Sigmoid colon (tissue), 7 donors: ENCODE data around the gene PARD3. TPM values are rescaled to one million over a fixed set of nuclear protein-coding genes. Genes with fewer than 3 reads are reported as not detected.

Experiments
- DNase-seq: peaks from one replicate; pipeline ENCODE4 v3.0.0-alpha.2; 2019
- H3K27ac ChIP-seq, 4 donors: fragments of 200-600 bp; sonication (generic); one replicate each; pipeline ENCODE4 v1.5.1; 2016 to 2019; ENCODE audit warnings: mild to moderate bottlenecking in 1 of 4
- H3K27me3 ChIP-seq, 3 donors: fragments of 200-600 bp; sonication (generic); one replicate each; pipeline ENCODE4 v1.5.1; 2019; ENCODE audit warnings: mild to moderate bottlenecking in 1 of 3
- H3K36me3 ChIP-seq, 4 donors: fragments of 200-600 bp; sonication (generic); one replicate each; pipeline ENCODE4 v1.5.1; 2016 to 2019
- H3K4me1 ChIP-seq, 4 donors: fragments of 200-600 bp; sonication (generic); one replicate each; pipeline ENCODE4 v1.5.1; 2017 to 2019
- H3K4me3 ChIP-seq, 4 donors: fragments of 200-600 bp; sonication (generic); one replicate each; pipeline ENCODE4 v1.5.1; 2017 to 2019; ENCODE audit warnings: mild to moderate bottlenecking in 2 of 4, moderate library complexity in 1 of 4
- H3K9me3 ChIP-seq, 4 donors: fragments of 200-600 bp in 3 of 4; sonication (generic) in 3 of 4; one replicate each; pipeline versions ENCODE4 v1.5.1 to v1.6.1; 2013 to 2019
- EP300 ChIP-seq, 4 donors: sonication (generic); formaldehyde crosslinking; IDR thresholded peaks; one replicate each; pipeline ENCODE4 v1.6.1; 2017; ENCODE audit warnings: antibody characterized with exemption in 4 of 4
- POLR2A ChIP-seq, 2 donors: fragments of 450-650 bp; IDR thresholded peaks; one replicate each; pipeline ENCODE4 v1.6.1; 2016; ENCODE audit warnings: antibody characterized with exemption in 2 of 2, mild to moderate bottlenecking in 2 of 2, moderate library complexity in 2 of 2
- POLR2AphosphoS5 ChIP-seq, 4 donors: sonication (generic); formaldehyde crosslinking; IDR thresholded peaks; one replicate each; pipeline ENCODE4 v1.6.1; 2017; ENCODE audit warnings: antibody characterized with exemption in 4 of 4
- WGBS, 2 donors: extraction: QIAGEN DNeasy Blood & Tissue Kit; methylation state at CpG; one replicate each; pipeline ENCODE4 v1.1.7; 2013; 5-methylcytosine and 5-hydroxymethylcytosine counted together
- intact Hi-C: fragments of 100-400 bp; cut with DNase I; formaldehyde crosslinking; loops from one replicate; pipeline ENCODE4 v1.15.1; 2023
- polyA plus RNA-seq, 3 donors: library from polyadenylated mRNA; stranded (reverse); fragments of 200-250 nt; gene quantifications; one replicate each; pipeline ENCODE4 v1.2.3, GENCODE V29; 2013
- total RNA-seq, 4 donors: library from RNA; depleted of rRNA; stranded (reverse); fragments of >200 nt; gene quantifications; one replicate each; pipeline ENCODE4 v1.1.0, GENCODE V29; 2016
- TF ChIP-seq, protein P1 (sequence below), 4 experiments: fragments of 450-650 bp in 3 of 4; fragments of 200-600 bp in 1 of 4; IDR thresholded peaks; one replicate each; pipeline ENCODE4 v1.5.1; 2016 to 2019; ENCODE audit warnings: antibody characterized with exemption in 4 of 4, mild to moderate bottlenecking in 3 of 4, moderate library complexity in 2 of 4
- donor health status: healthy with polysubstance abuse.
- donor health status: Bipolar disorder and iron deficiency.
- donor health status: healthy.

Gene PARD3
- total and polyA plus RNA-seq, 7 donors = 17.5 to 96.4 (median 75.9) TPM

DNA sequence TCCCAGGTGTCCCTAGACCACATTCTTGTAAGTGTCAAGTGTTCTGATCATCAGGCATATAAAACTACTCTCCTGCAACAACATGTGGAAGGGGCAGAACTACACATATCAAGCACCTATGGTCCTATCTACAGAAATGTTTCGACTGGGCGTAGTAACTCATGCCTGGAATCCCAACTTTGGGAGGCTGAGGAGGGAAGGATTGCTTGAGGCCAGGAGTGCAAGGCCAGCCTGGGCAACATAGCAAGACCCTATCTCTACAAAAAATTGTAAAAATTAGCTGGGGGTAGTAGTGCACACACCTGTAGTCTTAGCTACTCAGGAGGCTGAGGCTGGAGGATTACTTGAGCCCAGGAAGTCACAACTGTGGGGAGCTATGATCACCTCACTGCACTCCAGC, 244.2 kb downstream of the PARD3 start:
- intact Hi-C loops = no loop called here
- 98% methylated on average over 2 of the region's 2 CpGs for WGBS, 2 donors

DNA sequence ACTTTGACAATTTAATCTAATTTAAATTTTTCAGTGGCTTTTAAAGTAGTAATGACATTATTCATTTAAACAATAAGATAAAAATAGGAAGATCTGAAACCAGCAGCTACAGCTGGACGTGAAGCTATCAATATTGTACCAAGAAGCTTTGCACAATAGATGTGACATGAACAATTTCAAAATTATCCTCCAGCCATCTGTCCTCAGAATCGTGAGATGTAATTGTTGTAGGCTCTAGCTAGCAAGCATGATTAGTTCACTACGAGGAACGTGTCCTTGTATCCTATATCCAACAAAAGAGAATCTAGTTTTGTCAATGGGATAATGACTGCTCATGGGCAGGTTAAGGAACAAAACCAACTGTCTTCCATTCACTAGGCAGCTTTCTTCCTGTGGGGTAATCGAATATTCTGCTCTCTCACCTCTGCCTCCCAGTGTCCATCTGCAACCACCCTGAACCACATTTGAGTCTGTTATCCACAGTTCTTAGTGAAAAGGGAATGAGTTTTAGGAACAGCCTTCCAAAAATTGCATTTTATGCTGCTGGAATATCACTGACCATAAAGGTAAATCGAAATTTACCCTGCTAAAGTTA, 247.3 kb downstream of the PARD3 start:
- H3K4me3 ChIP-seq = no peak overlapping the region
- no peaks in the 10 kb centered on the region for H3K9me3 ChIP-seq
- H3K36me3 ChIP-seq = no peaks in the 10 kb centered on the region
- 85 to 88% methylated on average over 6 of the region's 6 CpGs for WGBS, 2 donors
- DNase-seq = no peak
- TF ChIP-seq EP300 (IDR thresholded peaks at IDR 0.05) (no peak), POLR2A (IDR thresholded peaks at IDR 0.05) (no peak)
- TF ChIP-seq, protein P1, sequence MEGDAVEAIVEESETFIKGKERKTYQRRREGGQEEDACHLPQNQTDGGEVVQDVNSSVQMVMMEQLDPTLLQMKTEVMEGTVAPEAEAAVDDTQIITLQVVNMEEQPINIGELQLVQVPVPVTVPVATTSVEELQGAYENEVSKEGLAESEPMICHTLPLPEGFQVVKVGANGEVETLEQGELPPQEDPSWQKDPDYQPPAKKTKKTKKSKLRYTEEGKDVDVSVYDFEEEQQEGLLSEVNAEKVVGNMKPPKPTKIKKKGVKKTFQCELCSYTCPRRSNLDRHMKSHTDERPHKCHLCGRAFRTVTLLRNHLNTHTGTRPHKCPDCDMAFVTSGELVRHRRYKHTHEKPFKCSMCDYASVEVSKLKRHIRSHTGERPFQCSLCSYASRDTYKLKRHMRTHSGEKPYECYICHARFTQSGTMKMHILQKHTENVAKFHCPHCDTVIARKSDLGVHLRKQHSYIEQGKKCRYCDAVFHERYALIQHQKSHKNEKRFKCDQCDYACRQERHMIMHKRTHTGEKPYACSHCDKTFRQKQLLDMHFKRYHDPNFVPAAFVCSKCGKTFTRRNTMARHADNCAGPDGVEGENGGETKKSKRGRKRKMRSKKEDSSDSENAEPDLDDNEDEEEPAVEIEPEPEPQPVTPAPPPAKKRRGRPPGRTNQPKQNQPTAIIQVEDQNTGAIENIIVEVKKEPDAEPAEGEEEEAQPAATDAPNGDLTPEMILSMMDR (IDR thresholded peaks at IDR 0.05) = no peak
- no peak overlapping the region for H3K27ac ChIP-seq
- intact Hi-C loops = no loop called here
- H3K4me1 ChIP-seq = no peaks in the 10 kb centered on the region
- H3K27me3 ChIP-seq = no peaks in the 10 kb centered on the region

More for the DNA sequence above, 244.2 kb downstream of the PARD3 start:
- Histone ChIP-seq H3K4me3 (no peak overlapping the region), H3K27me3 (no peaks in the 10 kb centered on the region), H3K36me3 (no peaks in the 10 kb centered on the region), H3K9me3 (no peaks in the 10 kb centered on the region), H3K4me1 (peaks cover 0 to 11% (median 8%) of the 10 kb centered on the region in 4 donors), H3K27ac (no peak overlapping the region)
- TF ChIP-seq, protein P1 (IDR thresholded peaks at IDR 0.05) = no peak
- TF ChIP-seq EP300 (IDR thresholded peaks at IDR 0.05) (no peak), POLR2AphosphoS5 (IDR thresholded peaks at IDR 0.05) (no peak), POLR2A (IDR thresholded peaks at IDR 0.05) (no peak)
- DNase-seq = no peak

DNA sequence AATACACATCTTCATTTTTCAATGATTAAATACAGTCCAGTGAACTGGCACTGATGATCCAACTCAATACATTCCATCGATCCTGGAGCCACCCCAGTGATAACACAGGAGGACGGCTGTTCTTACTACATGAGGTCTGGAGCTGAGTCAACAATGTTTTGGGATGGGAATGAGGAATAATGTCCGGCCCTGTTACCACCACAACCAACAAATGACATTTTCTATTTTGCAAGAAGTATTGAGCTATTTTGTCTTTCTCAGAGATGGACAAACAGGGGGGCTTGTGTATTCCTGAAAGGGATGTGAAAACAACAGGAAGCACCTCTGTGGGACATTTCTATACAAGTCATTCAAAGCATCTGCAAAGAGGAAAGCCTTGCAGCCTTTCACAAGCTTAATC, 249.2 kb downstream of the PARD3 start:
- WGBS, 2 donors = 81 to 84% methylated on average over 3 of the region's 3 CpGs
- no peaks in the 10 kb centered on the region for H3K27me3 ChIP-seq
- H3K4me3 ChIP-seq = no peak overlapping the region
- H3K36me3 ChIP-seq = no peaks in the 10 kb centered on the region
- H3K9me3 ChIP-seq = no peaks in the 10 kb centered on the region
- H3K27ac ChIP-seq = no peak overlapping the region
- intact Hi-C loops = no loop called here
- no peak for TF ChIP-seq POLR2AphosphoS5 (IDR thresholded peaks at IDR 0.05)
- no peak for TF ChIP-seq POLR2A (IDR thresholded peaks at IDR 0.05)
- TF ChIP-seq, protein P1 (IDR thresholded peaks at IDR 0.05) = no peak
- no peak for TF ChIP-seq EP300 (IDR thresholded peaks at IDR 0.05)
- no peak for DNase-seq
- H3K4me1 ChIP-seq = no peaks in the 10 kb centered on the region

DNA sequence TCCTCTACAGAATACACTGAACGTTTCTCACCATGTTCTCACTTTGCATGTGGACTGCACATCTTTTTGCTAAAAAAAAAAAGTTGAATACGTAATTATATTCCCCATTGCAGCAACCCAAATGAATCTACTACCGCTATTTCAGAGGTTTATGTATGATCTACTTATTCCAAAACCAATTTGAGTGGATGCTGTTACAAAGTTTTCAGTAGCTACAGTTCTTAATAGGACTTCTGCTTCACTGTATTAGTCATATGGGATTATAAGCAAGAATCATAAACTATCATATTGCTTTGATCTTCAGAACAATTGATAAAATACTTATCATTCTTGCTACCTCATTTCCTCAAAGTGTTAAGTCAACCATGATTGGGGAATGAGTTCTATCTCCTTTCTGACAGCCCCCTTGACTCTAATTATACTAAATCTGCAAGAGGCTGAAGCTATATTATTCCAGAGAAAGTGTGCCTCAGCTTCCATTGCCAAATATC, 257.0 kb downstream of the PARD3 start:
- 88 to 93% methylated on average over 3 of the region's 3 CpGs for WGBS, 2 donors
- no peaks in the 10 kb centered on the region for H3K9me3 ChIP-seq
- DNase-seq = no peak
- intact Hi-C loops = no loop called here
- no peak for TF ChIP-seq POLR2AphosphoS5 (IDR thresholded peaks at IDR 0.05)
- TF ChIP-seq, protein P1 (IDR thresholded peaks at IDR 0.05) = no peak
- TF ChIP-seq POLR2A (IDR thresholded peaks at IDR 0.05) = no peak
- TF ChIP-seq EP300 (IDR thresholded peaks at IDR 0.05) = no peak
- peaks cover 0 to 5% (median 0%) of the 10 kb centered on the region in 4 donors for H3K4me1 ChIP-seq
- H3K27ac ChIP-seq = no peak overlapping the region
- H3K4me3 ChIP-seq = no peak overlapping the region
- no peaks in the 10 kb centered on the region for H3K27me3 ChIP-seq
- no peaks in the 10 kb centered on the region for H3K36me3 ChIP-seq

DNA sequence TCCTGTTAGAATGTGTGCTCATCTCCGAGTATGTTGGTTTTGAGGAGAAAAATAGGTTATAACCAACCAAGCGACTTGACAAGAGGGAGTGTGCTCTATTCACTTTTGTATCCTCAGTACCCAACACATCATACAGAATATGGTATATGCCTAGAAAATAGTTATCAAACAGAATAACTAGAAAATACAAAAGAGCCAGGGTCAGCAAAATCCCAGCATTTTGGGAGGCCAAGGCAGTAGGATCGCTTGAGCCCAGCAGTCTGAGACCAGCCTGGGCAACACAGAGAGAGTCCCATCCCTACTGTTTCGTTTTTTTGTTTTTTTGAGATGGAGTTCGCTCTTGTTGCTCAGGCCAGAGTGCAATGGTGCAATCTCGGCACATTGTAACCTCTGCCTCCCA, 257.9 kb downstream of the PARD3 start:
- no peak for DNase-seq
- peaks cover 0 to 5% (median 0%) of the 10 kb centered on the region in 4 donors for H3K4me1 ChIP-seq
- no peaks in the 10 kb centered on the region for H3K27me3 ChIP-seq
- no peak overlapping the region for H3K27ac ChIP-seq
- no peak for TF ChIP-seq POLR2AphosphoS5 (IDR thresholded peaks at IDR 0.05)
- no peak for TF ChIP-seq POLR2A (IDR thresholded peaks at IDR 0.05)
- no peak for TF ChIP-seq EP300 (IDR thresholded peaks at IDR 0.05)
- TF ChIP-seq, protein P1 (IDR thresholded peaks at IDR 0.05) = no peak
- intact Hi-C loops = no loop called here
- H3K36me3 ChIP-seq = no peaks in the 10 kb centered on the region
- WGBS, 2 donors = 96 to 97% methylated on average over 6 of the region's 6 CpGs
- H3K4me3 ChIP-seq = no peak overlapping the region
- no peaks in the 10 kb centered on the region for H3K9me3 ChIP-seq
